Stimulated activated CD4-positive, alpha-beta T cell treated with anti-CD3 and anti-CD28 coated beads, Interleukin-4, amount 100 ng/mL, for 4 hours (primary cell): Measurements from ENCODE around the gene NCAPD3.
"Not testable (repeated sequence)": the region's sequence is repeated elsewhere in the genome, so short reads cannot be mapped to it uniquely, and the experiment has no call there.

Experiments
- DNase-seq, 2 experiments: peaks; one replicate each; pipeline ENCODE4 v3.0.0-alpha.2; 2020

Gene NCAPD3

GRCh38 chr11:134226806-134227325, 3.1 kb upstream of the NCAPD3 start:
- no peak for DNase-seq

- peak; percentile 54 to 55 for DNase-seq
Measured at GRCh38 chr11:134224710-134225664, 1.2 kb upstream of the NCAPD3 start.

- no peak for DNase-seq
Measured at GRCh38 chr11:134223121-134223520, 646 bp downstream of the NCAPD3 start.

GRCh38 chr11:134216816-134217215, 7.0 kb downstream of the NCAPD3 start:
- DNase-seq, result no peak

- DNase-seq, result no peak
Measured at GRCh38 chr11:134215836-134216235, 7.9 kb downstream of the NCAPD3 start.

GRCh38 chr11:134207538-134208239, 16.1 kb downstream of the NCAPD3 start:
- DNase-seq, result peak; percentile 39 to 51

- no peak for DNase-seq
Measured at GRCh38 chr11:134206185-134206584, 17.6 kb downstream of the NCAPD3 start.

- no peak for DNase-seq
Measured at GRCh38 chr11:134205729-134206128, 18.0 kb downstream of the NCAPD3 start.

GRCh38 chr11:134202661-134203060, 21.1 kb downstream of the NCAPD3 start:
- DNase-seq, result no peak

GRCh38 chr11:134200688-134201087, 23.1 kb downstream of the NCAPD3 start:
- no peak for DNase-seq

- DNase-seq, result no peak
Measured at GRCh38 chr11:134199531-134199930, 24.2 kb downstream of the NCAPD3 start.

- no peak for DNase-seq
Measured at GRCh38 chr11:134196756-134197155, 27.0 kb downstream of the NCAPD3 start.

- DNase-seq, result not testable (repeated sequence)
Measured at GRCh38 chr11:134188092-134188491, 35.7 kb downstream of the NCAPD3 start.

- no peak for DNase-seq
Measured at GRCh38 chr11:134181707-134182106, 42.1 kb downstream of the NCAPD3 start.

GRCh38 chr11:134178032-134178674, 45.6 kb downstream of the NCAPD3 start:
- DNase-seq, result no peak

GRCh38 chr11:134176284-134176683, 47.5 kb downstream of the NCAPD3 start:
- DNase-seq, result no peak

- no peak for DNase-seq
Measured at GRCh38 chr11:134173296-134173695, 50.5 kb downstream of the NCAPD3 start.

GRCh38 chr11:134171951-134172350, 51.8 kb downstream of the NCAPD3 start:
- DNase-seq, result no peak

- DNase-seq, result no peak
Measured at GRCh38 chr11:134170919-134171281, 52.9 kb downstream of the NCAPD3 start.

- no peak for DNase-seq
Measured at GRCh38 chr11:134170177-134170918, 53.4 kb downstream of the NCAPD3 start.

- DNase-seq, result no peak
Measured at GRCh38 chr11:134164490-134165370, 59.0 kb downstream of the NCAPD3 start.
